Measurements from ENCODE around the gene FAM240A. TPM values are rescaled to one million over a fixed set of nuclear protein-coding genes. Genes with fewer than 3 reads are reported as not detected.

The FAM240A gene
- total RNA-seq, 1 experiment from 2014 or later: not detected

GRCh38 chr3:46627078-46627477, 14.8 kb downstream of the FAM240A start:
- Histone ChIP-seq H2AFZ (ENCODE audit: low read depth, low read length, poor library complexity, severe bottlenecking) (no peak overlapping the region), H3K4me1 (ENCODE audit: control insufficient read depth in 1 of 2, insufficient read depth in 2 of 2, low read length in 2 of 2) (peaks cover 0 to 7% of the 10 kb centered on the region in 2 experiments; a peak in 1 of 4 replicates), H3K9ac (ENCODE audit: low read length) (no peak overlapping the region), H3K79me2 (ENCODE audit: insufficient read depth, low read length) (no peaks in the 10 kb centered on the region), H3K9me2 (ENCODE audit: insufficient read depth) (no peaks in the 10 kb centered on the region), H3K9me3 (ENCODE audit: control insufficient read depth in 1 of 2, insufficient read depth in 1 of 2, low read depth in 1 of 2, low read length in 2 of 2) (no peaks in the 10 kb centered on the region), H3K4me3 (replicated peaks in 1 of 2; ENCODE audit: low read depth in 1 of 2, low read length in 2 of 2) (no peak overlapping the region), H3K36me3 (ENCODE audit: control insufficient read depth in 1 of 2, insufficient read depth in 2 of 2, low read length in 2 of 2) (no peaks in the 10 kb centered on the region), H3K27me3 (ENCODE audit: insufficient read depth, low read length) (peaks cover 5% of the 10 kb centered on the region; the same call in 1 of the 2 replicates), H3K27ac (ENCODE audit: low read depth, low read length) (no peak overlapping the region), H3K4me2 (ENCODE audit: low read length) (no peak overlapping the region), H4K20me1 (ENCODE audit: insufficient read depth) (no peaks in the 10 kb centered on the region)
- DNase-seq (ENCODE audit: low read depth, low spot score): no peak
- TF ChIP-seq ZNF274 (IDR thresholded peaks at IDR 0.05; ENCODE audit: low read depth, low read length) (no peak), YY1 (IDR thresholded peaks at IDR 0.05; ENCODE audit: extremely low read depth, insufficient replicate concordance, low read depth, low read length) (no peak), SIN3A (IDR thresholded peaks at IDR 0.05; ENCODE audit: low read depth) (no peak), SRF (IDR thresholded peaks at IDR 0.05; ENCODE audit: low read depth) (no peak), CEBPB (IDR thresholded peaks at IDR 0.05; ENCODE audit: low read depth) (no peak), EZH2 (IDR thresholded peaks at IDR 0.05) (no peak), POLR2A (IDR thresholded peaks at IDR 0.05; ENCODE audit: borderline replicate concordance, extremely low read depth, insufficient read depth, insufficient read length) (no peak), EZH2phosphoT487 (IDR thresholded peaks at IDR 0.05; ENCODE audit: borderline replicate concordance) (no peak), FOSL1 (IDR thresholded peaks at IDR 0.05; ENCODE audit: low read depth) (no peak), ZFX (IDR thresholded peaks at IDR 0.05) (no peak)
- BruUV-seq (replicated peaks): no TSS peak
- POLR2A ChIA-PET: no interaction called here
- RAD21 ChIA-PET (ENCODE audit: low non-redundant PET in 1 of 2, low total read pairs in 2 of 2, uncharacterized antibody in 2 of 2, unreplicated experiment in 2 of 2): interaction anchor here in 1 of 2 experiments (1.4 kb wide), 1 partner anchor 138 kb away, joined by 4 read pairs; no protein-coding TSS in a partner anchor
- CTCF ChIA-PET: interaction anchor here (0.5 kb wide), 1 partner anchor 71 kb away, joined by 3 read pairs; no protein-coding TSS in a partner anchor
- intact Hi-C loops (cut with micrococcal nuclease): no loop called here
- no peak for ATAC-seq

- peaks cover 0 to 7% of the 10 kb centered on the region in 2 experiments; a peak in 1 of 4 replicates for H3K4me1 ChIP-seq (ENCODE audit: control insufficient read depth in 1 of 2, insufficient read depth in 2 of 2, low read length in 2 of 2)
- TF ChIP-seq ELF1 (IDR thresholded peaks at IDR 0.05; ENCODE audit: borderline replicate concordance, low read depth): no peak
- TF ChIP-seq SIN3A (IDR thresholded peaks at IDR 0.05; ENCODE audit: low read depth): no peak
- no peak for TF ChIP-seq REST (IDR thresholded peaks at IDR 0.05; ENCODE audit: low read depth)
- TF ChIP-seq SP1 (IDR thresholded peaks at IDR 0.05; ENCODE audit: low read depth): no peak
- no peak for TF ChIP-seq ZNF274 (IDR thresholded peaks at IDR 0.05; ENCODE audit: low read depth, low read length)
- TF ChIP-seq POLR2AphosphoS5 (IDR thresholded peaks at IDR 0.05; ENCODE audit: low read depth, low read length): no peak
- no peak for TF ChIP-seq TCF7L2 (IDR thresholded peaks at IDR 0.05; ENCODE audit: borderline replicate concordance, extremely low read depth, insufficient read depth, insufficient read length)
- no peaks in the 10 kb centered on the region for H3K9me2 ChIP-seq (ENCODE audit: insufficient read depth)
- no peaks in the 10 kb centered on the region for H3K79me2 ChIP-seq (ENCODE audit: insufficient read depth, low read length)
- no TSS peak for BruUV-seq (replicated peaks)
- no peak overlapping the region for H2AFZ ChIP-seq (ENCODE audit: low read depth, low read length, poor library complexity, severe bottlenecking)
- ATAC-seq: no peak
- no peak overlapping the region for H3K4me3 ChIP-seq (replicated peaks in 1 of 2; ENCODE audit: low read depth in 1 of 2, low read length in 2 of 2)
- H3K27me3 ChIP-seq (ENCODE audit: insufficient read depth, low read length): peaks cover under 1% of the 10 kb centered on the region; the same call in 1 of the 2 replicates
- DNase-seq (ENCODE audit: low read depth, low spot score): no peak
- CTCF ChIA-PET: interaction anchor here (0.7 to 2.1 kb wide), 5 partner anchors 9 to 146 kb away, joined by 3 to 31 read pairs (median 5); no protein-coding TSS in a partner anchor
- H3K36me3 ChIP-seq (ENCODE audit: control insufficient read depth in 1 of 2, insufficient read depth in 2 of 2, low read length in 2 of 2): no peaks in the 10 kb centered on the region
- H3K9ac ChIP-seq (ENCODE audit: low read length): no peak overlapping the region
- H4K20me1 ChIP-seq (ENCODE audit: insufficient read depth): no peaks in the 10 kb centered on the region
- RAD21 ChIA-PET (ENCODE audit: low non-redundant PET in 1 of 2, low total read pairs in 2 of 2, uncharacterized antibody in 2 of 2, unreplicated experiment in 2 of 2): no interaction called here
- no peaks in the 10 kb centered on the region for H3K9me3 ChIP-seq (ENCODE audit: control insufficient read depth in 1 of 2, insufficient read depth in 1 of 2, low read depth in 1 of 2, low read length in 2 of 2)
- H3K4me2 ChIP-seq (ENCODE audit: low read length): no peak overlapping the region
- H3K27ac ChIP-seq (ENCODE audit: low read depth, low read length): no peak overlapping the region
- POLR2A ChIA-PET: interaction anchor here (0.6 to 2.4 kb wide), 3 partner anchors 131 to 535 kb away, joined by 3 to 10 read pairs (median 4); no protein-coding TSS in a partner anchor
- intact Hi-C loops (cut with micrococcal nuclease): no loop called here
These were observed 16.6 kb downstream of the FAM240A start for GRCh38 chr3:46628901-46629369.
